Midbrain (tissue), 1 donor: ENCODE data around the gene TSPAN31.

Source experiments
- DNase-seq: peaks from one replicate; lab custom pipeline; 2025; lab: John Stamatoyannopoulos, UW

TSPAN31 gene

GRCh38 chr12:57735952-57736740 is 8.7 kb upstream of the TSPAN31 start:
- peak; percentile 35 for DNase-seq

GRCh38 chr12:57736741-57737466 is 7.9 kb upstream of the TSPAN31 start:
- no peak for DNase-seq

- no peak for DNase-seq
These were observed 7.1 kb upstream of the TSPAN31 start for GRCh38 chr12:57737467-57738460.

DNA sequence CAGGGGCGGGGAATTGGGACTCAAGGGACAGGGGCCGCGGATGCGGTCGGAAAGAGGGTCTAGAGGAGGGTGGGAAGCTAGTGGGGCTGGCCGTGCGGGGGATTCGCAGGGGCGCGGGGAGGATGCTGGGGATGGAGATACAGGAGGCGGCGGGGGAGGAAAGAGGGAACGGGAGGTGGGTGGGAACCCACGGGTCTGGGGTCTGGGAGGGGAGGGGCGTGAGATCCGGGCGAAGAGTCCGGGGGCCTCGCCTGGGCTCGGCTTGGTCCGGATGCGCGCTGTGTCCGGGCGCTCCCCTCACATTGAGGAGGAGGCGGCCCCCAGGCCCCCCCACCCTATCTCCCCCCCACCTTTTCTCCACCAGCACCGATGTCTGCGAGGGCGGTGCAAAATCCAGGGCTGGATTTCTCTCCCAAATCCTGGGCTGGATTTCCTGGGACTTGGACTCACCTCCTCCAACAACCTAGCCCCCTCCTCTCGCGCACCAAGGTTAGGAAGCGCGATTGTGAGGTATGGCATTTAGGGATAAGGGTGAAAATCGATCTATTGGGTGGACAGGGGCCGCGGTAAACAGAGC is 6.1 kb upstream of the TSPAN31 start, which contains the start of gene AGAP2:
Gene AGAP2, minus strand, starts transcription at position 82 of the 577 bp plus-strand sequence. CDS start 496 bp downstream, outside the sequence.
- no peak for DNase-seq

- DNase-seq, result no peak
These were observed 5.5 kb upstream of the TSPAN31 start for GRCh38 chr12:57739387-57739786.

DNA sequence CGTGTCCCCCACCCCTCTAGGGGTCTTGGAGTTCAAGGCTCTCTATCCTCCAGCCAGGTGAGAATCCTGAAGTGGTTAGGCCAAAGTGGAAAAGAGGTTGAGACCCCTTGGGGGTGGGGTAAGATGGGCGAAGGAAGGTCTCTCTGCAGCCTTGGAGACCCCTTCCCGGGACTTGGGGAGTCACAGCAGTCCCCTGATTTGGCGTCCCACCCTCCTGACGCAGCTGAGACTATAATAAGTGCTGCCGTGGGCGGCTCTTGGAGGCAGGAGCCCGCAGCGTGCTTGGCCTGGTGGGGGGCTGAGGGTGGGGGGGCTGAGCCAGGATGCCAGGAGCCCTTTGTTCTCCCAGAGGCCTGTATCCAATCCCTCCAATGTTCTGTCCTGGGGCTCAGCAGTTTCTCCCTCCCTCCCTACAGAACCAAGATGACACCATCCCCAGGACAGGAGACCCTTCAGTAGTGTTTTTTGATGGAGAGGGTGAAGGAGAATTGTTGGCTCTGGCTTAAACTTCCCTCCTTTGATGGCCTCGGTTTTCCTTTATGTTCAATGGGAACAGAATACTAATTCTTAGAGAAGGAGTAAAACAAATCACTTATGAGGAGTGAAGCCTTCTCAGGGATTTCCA is 4.8 kb upstream of the TSPAN31 start:
- DNase-seq, result no peak

- DNase-seq, result no peak
These were observed 4.0 kb upstream of the TSPAN31 start for GRCh38 chr12:57740656-57741412.

DNA sequence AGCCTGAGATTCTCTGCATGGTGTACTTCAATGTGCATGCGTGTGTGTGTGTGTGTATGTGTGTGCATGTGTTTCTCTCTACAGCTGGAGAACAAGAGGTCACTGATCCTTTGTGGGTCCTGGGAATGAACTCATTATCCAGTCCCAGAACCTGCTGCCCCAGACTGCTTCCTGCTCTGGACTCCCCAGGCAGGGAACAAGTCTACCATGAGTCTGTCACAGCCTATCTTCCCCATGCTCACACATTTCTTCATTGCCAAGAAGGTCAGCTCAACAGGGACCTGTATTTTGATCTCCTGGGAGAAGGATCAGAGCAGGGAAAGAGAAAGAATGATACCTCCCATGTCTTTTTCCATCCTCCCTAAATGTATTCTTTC is 3.4 kb upstream of the TSPAN31 start:
- DNase-seq, result no peak

DNA sequence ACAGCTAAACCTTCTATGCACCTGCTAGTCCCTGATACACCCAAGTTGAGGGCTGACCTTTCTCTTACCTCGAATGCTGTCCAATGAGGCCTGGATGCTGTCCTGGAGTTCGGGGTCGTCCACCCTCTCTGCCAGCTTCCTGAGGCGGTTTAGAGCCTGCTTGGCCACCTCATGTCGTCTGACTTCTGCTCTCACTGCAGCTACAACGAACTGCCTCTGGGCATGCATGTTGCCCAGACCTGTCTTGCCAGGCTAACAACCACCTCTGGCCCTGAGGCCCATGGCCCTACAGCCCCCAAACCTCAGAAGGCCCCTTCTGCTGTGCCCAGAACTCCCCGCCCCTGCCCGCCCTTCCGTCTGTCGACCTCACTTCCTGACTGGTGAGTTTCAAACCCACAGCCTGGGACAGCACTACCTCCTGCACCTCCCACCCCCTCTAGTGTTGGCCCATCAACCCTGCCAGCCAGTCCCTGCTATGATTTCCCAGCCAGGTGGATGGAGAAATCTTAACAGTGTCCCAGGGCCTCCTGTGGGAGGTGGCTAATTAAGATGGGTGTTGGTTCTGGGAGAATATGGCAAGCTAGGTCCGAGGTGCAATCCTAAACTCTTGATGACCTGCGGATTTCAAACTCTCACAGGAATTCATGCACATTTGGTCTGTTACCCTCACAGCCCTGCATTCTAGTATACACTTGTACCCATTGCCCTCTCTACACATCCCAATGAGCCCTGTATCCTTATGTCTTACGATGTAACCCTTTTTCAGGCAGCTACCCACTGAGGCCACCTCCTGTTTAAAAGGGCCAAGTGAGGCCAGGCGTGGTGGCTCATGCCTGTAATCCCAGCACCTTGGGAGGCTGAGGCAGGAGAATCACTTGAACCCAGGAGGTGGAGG is 2.7 kb upstream of the TSPAN31 start:
- no peak for DNase-seq

- no peak for DNase-seq
These were observed 1.1 kb upstream of the TSPAN31 start for GRCh38 chr12:57743769-57744168.

- DNase-seq, result no peak
These were observed 554 bp upstream of the TSPAN31 start for GRCh38 chr12:57744194-57744776.

DNA sequence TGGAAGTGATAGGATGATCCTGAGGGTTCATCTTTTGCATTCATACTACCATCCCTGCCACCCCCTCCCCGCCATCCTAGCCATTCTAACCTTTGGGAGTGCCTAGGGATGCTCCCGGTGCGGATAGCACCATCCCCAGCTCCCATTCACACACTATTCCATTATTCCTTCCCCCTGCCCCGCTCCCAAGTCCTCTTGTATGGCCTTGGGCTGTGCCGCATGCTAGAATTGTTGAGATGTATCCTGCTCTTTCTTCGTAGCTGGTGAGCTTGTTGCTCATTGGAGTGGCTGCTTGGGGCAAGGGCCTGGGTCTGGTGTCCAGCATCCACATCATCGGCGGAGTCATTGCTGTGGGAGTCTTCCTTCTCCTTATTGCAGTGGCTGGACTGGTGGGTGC is 644 bp downstream of the TSPAN31 start:
- DNase-seq, result no peak

GRCh38 chr12:57746025-57746424 is 1.2 kb downstream of the TSPAN31 start:
- DNase-seq, result no peak

- no peak for DNase-seq
These were observed 4.2 kb downstream of the TSPAN31 start for GRCh38 chr12:57749061-57749460.

- no peak for DNase-seq
These were observed 6.0 kb downstream of the TSPAN31 start for GRCh38 chr12:57750561-57751431.

DNA sequence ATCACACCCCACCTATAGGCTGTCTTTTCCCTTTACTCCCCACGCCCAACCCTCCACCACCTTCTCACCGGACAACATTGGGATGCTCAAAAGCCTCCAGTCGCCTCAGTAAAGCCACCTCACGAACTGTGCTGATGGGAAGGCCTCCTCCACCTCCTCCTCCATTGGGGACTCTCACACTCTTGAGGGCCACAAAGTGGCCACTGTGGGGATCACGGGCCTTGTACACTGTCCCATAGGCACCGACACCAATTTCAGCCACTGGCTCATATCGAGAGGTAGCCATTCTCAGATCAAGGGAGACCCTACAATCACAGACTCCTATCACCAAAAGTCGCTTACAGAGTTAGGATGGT is 6.6 kb downstream of the TSPAN31 start:
- DNase-seq, result no peak

DNA sequence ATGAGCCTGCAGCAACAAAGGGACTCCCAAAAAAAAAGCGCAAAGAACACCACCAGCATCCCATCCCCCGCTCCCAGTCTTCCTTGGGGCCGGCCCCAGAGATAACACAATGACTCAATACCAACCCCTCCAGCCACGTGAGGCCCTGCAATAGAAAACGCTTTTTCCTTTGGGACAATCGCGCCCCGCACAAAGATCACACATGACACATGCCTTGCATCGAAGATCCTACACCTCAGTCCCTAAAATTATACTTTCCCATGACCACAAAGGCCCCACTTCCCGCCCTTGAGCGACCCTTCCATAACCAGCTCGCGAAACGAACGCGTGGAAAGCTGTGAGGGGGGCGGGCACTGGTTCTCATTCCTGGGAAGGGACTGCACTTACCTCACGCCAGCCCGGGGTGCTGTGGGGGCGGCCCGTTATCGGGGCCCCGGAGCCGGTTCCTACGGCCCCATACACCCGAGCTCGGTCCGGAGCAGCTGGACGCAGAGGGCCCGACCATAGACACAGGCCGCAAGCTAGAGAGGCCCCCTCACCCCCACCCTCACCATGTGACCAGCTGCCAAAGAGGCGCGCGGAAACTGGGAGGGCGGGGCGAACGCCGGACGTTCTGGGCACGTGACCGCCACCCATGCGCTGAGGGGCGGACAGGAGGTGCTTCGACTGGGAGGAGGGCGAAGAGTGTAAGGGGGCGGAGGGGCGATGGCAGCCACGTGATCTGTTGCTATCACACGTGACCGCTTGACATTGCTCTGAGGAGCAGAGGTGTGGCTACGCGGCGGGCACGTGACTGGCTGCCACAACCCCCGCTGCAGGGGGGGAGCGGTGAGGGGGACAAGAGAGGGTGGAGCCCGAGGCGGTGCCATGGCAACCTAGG is 7.2 kb downstream of the TSPAN31 start, which contains the start of gene CDK4:
Gene CDK4, minus strand, starts transcription at position 523 of the 880 bp plus-strand sequence. CDS start 593 bp downstream, outside the sequence.
- peak; percentile 100 for DNase-seq
